IMR-90 (cell line): ENCODE measurements around the gene MCUR1. TPM values are rescaled to one million over a fixed set of nuclear protein-coding genes. Genes with fewer than 3 reads are reported as not detected.
A peak's percentile ranks its signal among the peaks of the same experiment; 100 is the strongest.

ENCODE experiments used
- ATAC-seq: fragments of 200-7000 bp; cut with Tn5 transposase; 2 replicates; pipeline ENCODE4 v1.9.1; 2020; ENCODE audit warnings: low read depth, mild to moderate bottlenecking, moderate library complexity
- BruUV-seq: library from RNA; stranded (reverse); fragments of 400-500 nt; replicated peaks from 2 replicates; lab custom pipeline; 2021; lab: Mats Ljungman, UMichigan
- CTCF ChIA-PET: fragments of 300-600 bp; formaldehyde crosslinking; extraction: SDS; loops from one replicate; lab custom pipeline; 2021; ENCODE audit warnings: antibody characterized with exemption; lab: Yijun Ruan, JAX
- POLR2A ChIA-PET: fragments of 300-600 bp; sonication (Branson Sonifier 250); formaldehyde crosslinking; loops from one replicate; lab custom pipeline; 2022; ENCODE audit warnings: antibody characterized with exemption; ENCODE audit not compliant: unreplicated experiment; lab: Charles Lee
- DNase-seq: peaks from one replicate; pipeline ENCODE4 v3.0.0; 2013
- H2AFZ ChIP-seq: replicated peaks from 2 replicates; pipeline ENCODE3; 2013; ENCODE audit warnings: low read length, mild to moderate bottlenecking; ENCODE audit not compliant: poor library complexity
- H2AK5ac ChIP-seq: 2 replicates; pipeline ENCODE4 v1.6.1; 2013; ENCODE audit warnings: low read depth, low read length, inconsistent platforms
- H2AK9ac ChIP-seq: replicated peaks from 2 replicates; pipeline ENCODE3; 2013; ENCODE audit warnings: mild to moderate bottlenecking, low read depth, low read length, moderate library complexity; ENCODE audit not compliant: poor library complexity
- H2BK120ac ChIP-seq: 2 replicates; pipeline ENCODE4 v1.6.1; 2013; ENCODE audit warnings: low read depth, low read length, inconsistent platforms
- H2BK15ac ChIP-seq: 3 replicates; pipeline ENCODE4 v1.6.1; 2013; ENCODE audit warnings: low read depth, low read length, inconsistent platforms
- H2BK20ac ChIP-seq: 2 replicates; pipeline ENCODE4 v1.6.1; 2013; ENCODE audit warnings: low read depth, mild to moderate bottlenecking, inconsistent platforms, low read length, moderate library complexity
- H2BK5ac ChIP-seq: 2 replicates; pipeline ENCODE4 v1.6.1; 2013; ENCODE audit warnings: mild to moderate bottlenecking, low read depth, low read length, inconsistent platforms; ENCODE audit not compliant: poor library complexity, severe bottlenecking
- H3K14ac ChIP-seq: replicated peaks from 2 replicates; pipeline ENCODE4 v1.6.1; 2013; ENCODE audit warnings: low read depth, low read length, inconsistent platforms
- H3K18ac ChIP-seq: 2 replicates; pipeline ENCODE4 v1.6.1; 2013; ENCODE audit warnings: low read depth, low read length, control low read depth
- H3K23ac ChIP-seq: 2 replicates; pipeline ENCODE4 v1.6.1; 2013; ENCODE audit warnings: low read depth, low read length, inconsistent platforms
- H3K27ac ChIP-seq: 2 replicates; pipeline ENCODE4 v1.5.1; 2013; ENCODE audit warnings: mild to moderate bottlenecking, control low read depth, low read length; ENCODE audit not compliant: insufficient read depth
- H3K27me3 ChIP-seq: 2 replicates; pipeline ENCODE4 v1.6.1; 2013; ENCODE audit warnings: low read length; ENCODE audit not compliant: control insufficient read depth, insufficient read depth
- H3K36me3 ChIP-seq: 2 replicates; pipeline ENCODE4 v1.6.1; 2013; ENCODE audit warnings: low read length, mixed read lengths; ENCODE audit not compliant: control insufficient read depth, insufficient read depth
- H3K4ac ChIP-seq: 2 replicates; pipeline ENCODE4 v1.6.1; 2013; ENCODE audit warnings: low read depth, low read length, inconsistent platforms
- H3K4me1 ChIP-seq: 2 replicates; pipeline ENCODE4 v1.6.1; 2013; ENCODE audit warnings: low read length, mixed read lengths; ENCODE audit not compliant: control insufficient read depth, insufficient read depth
- H3K4me2 ChIP-seq: 2 replicates; pipeline ENCODE4 v1.6.1; 2013; ENCODE audit warnings: low read depth, mild to moderate bottlenecking, control low read depth, low read length, moderate library complexity
- H3K4me3 ChIP-seq: 2 replicates; pipeline ENCODE4 v1.5.1; 2013; ENCODE audit warnings: low read depth, mild to moderate bottlenecking, control low read depth, low read length, moderate library complexity; ENCODE audit not compliant: insufficient read depth
- H3K56ac ChIP-seq: 2 replicates; pipeline ENCODE4 v1.6.1; 2013; ENCODE audit warnings: low read length, inconsistent platforms; ENCODE audit not compliant: insufficient read depth; ENCODE audit errors: extremely low read depth
- H3K79me1 ChIP-seq, 2 experiments: 2 replicates each; pipeline ENCODE4 v1.6.1; 2013; ENCODE audit warnings: low read length in 2 of 2, inconsistent platforms in 1 of 2, low read depth in 1 of 2
- H3K9ac ChIP-seq: 2 replicates; pipeline ENCODE4 v1.6.1; 2013; ENCODE audit warnings: low read depth, low read length, control low read depth
- H3K9me1 ChIP-seq: 2 replicates; pipeline ENCODE4 v1.6.1; 2013; ENCODE audit warnings: low read length, inconsistent platforms; ENCODE audit not compliant: insufficient read depth
- H3K9me3 ChIP-seq: 2 replicates; pipeline ENCODE4 v1.6.1; 2013; ENCODE audit warnings: low read length; ENCODE audit not compliant: control insufficient read depth, insufficient read depth
- H4K20me1 ChIP-seq: 2 replicates; pipeline ENCODE4 v1.6.1; 2013; ENCODE audit warnings: low read length, inconsistent platforms; ENCODE audit not compliant: insufficient read depth
- H4K5ac ChIP-seq: 2 replicates; pipeline ENCODE4 v1.6.1; 2013; ENCODE audit warnings: mild to moderate bottlenecking, low read depth, low read length, control low read depth
- H4K8ac ChIP-seq, 2 experiments: 2 replicates each; pipeline ENCODE4 v1.6.1; 2013; ENCODE audit warnings: low read depth in 2 of 2, low read length in 2 of 2, control low read depth in 1 of 2, inconsistent platforms in 1 of 2
- H4K91ac ChIP-seq: 2 replicates; pipeline ENCODE4 v1.6.1; 2013; ENCODE audit warnings: low read depth, low read length, inconsistent platforms; ENCODE audit not compliant: insufficient read depth
- BHLHE40 ChIP-seq: fragments of 150-350 bp; IDR thresholded peaks from 2 replicates; pipeline ENCODE4 v1.6.1; 2016; ENCODE audit warnings: mild to moderate bottlenecking, low read depth, low read length
- CTCF ChIP-seq: conservative IDR thresholded peaks from 2 replicates; pipeline ENCODE4 v1.5.1; 2012; ENCODE audit warnings: mild to moderate bottlenecking, low read depth, low read length, improper control_type of control experiment
- RCOR1 ChIP-seq: IDR thresholded peaks from 2 replicates; pipeline ENCODE4 v1.6.1; 2012; ENCODE audit warnings: mild to moderate bottlenecking, low read length, improper control_type of control experiment; ENCODE audit not compliant: insufficient replicate concordance
- USF2 ChIP-seq: fragments of 150-350 bp; IDR thresholded peaks from 2 replicates; pipeline ENCODE4 v1.6.1; 2017; ENCODE audit warnings: mild to moderate bottlenecking, antibody characterized with exemption, low read length, low read depth
- WGBS, 2 experiments: methylation state at CpG; one replicate each; pipeline versions ENCODE4 v1.1.5 to v1.1.7; 2013; ENCODE audit warnings: missing lambda C conversion rate in 2 of 2; ENCODE audit not compliant: insufficient read length in 1 of 2; ENCODE audit errors: extremely low coverage in 2 of 2; 5-methylcytosine and 5-hydroxymethylcytosine counted together
- dilution Hi-C: fragments of 300-500 bp; cut with HindIII; formaldehyde crosslinking; loops from one replicate; pipeline ENCODE4 v1.14.3; 2018; ENCODE audit warnings: low sequenced_read_pairs; ENCODE audit not compliant: unreplicated experiment
- in situ Hi-C: fragments of 300-500 bp; cut with MboI; formaldehyde crosslinking; loops from 3 replicates; pipeline ENCODE4 v1.14.3; 2019; ENCODE audit warnings: low sequenced_read_pairs, inconsistent platforms, mixed read lengths
- intact Hi-C: fragments of 100-400 bp; cut with micrococcal nuclease; formaldehyde crosslinking; loops from 2 replicates; pipeline ENCODE4 v1.10.0; 2022
- polyA plus RNA-seq, 3 experiments: library from polyadenylated mRNA; depleted of rRNA; stranded (reverse); fragments of >200 nt; gene quantifications; 2 replicates each; pipeline ENCODE4 v1.2.3, GENCODE V29; 2012; ENCODE audit warnings: low replicate concordance in 1 of 3
- total RNA-seq: library from RNA; depleted of rRNA; stranded (reverse); fragments of >200 nt; gene quantifications from 2 replicates; pipeline ENCODE4 v1.2.3, GENCODE V29; 2012

Gene MCUR1
- total and polyA plus RNA-seq, 2 of the 4 experiments (the other 2 are of a cell fraction), result 4.1 to 6.5 TPM

GRCh38 chr6:13763740-13764381 is 50.5 kb downstream of the MCUR1 start:
- no peaks in the 10 kb centered on the region for H3K36me3 ChIP-seq
- no peak overlapping the region for H3K4me3 ChIP-seq
- no peak overlapping the region for H3K9ac ChIP-seq
- no peak overlapping the region; the same call in 1 of the 2 replicates for H2AK5ac ChIP-seq
- H4K91ac ChIP-seq, result no peak overlapping the region
- no peak overlapping the region for H4K8ac ChIP-seq
- H3K9me1 ChIP-seq, result 0 out of 2 replicates have a peak, but pooled peaks cover 2% of the 10 kb centered on the region
- H2BK20ac ChIP-seq, result 0 out of 2 replicates have a peak overlapping the region, but pooled peaks have one; percentile 29
- ATAC-seq (no peak), DNase-seq (no peak)
- H3K14ac ChIP-seq, result no peak overlapping the region
- no peak overlapping the region for H3K27ac ChIP-seq
- ChIA-PET POLR2A (no interaction called here), CTCF (interaction anchor here (0.6 kb wide), 1 partner anchor 56 kb away, joined by 5 read pairs; no protein-coding TSS in a partner anchor)
- H2BK15ac ChIP-seq, result no peak overlapping the region
- 90% methylated on average over 2 of the region's 5 CpGs; no CpG with 5 or more reads in 1 of the 2 experiments for WGBS, 2 experiments
- dilution Hi-C loops (no loop called here), intact Hi-C loops (loop anchor here (2.0 kb wide), 1 partner anchor 149 kb away; the partner anchor contains the start of gene NOL7), in situ Hi-C loops (no loop called here)
- no peak overlapping the region for H3K23ac ChIP-seq
- peaks cover 4% of the 10 kb centered on the region for H3K4me1 ChIP-seq
- no peak overlapping the region for H2AFZ ChIP-seq
- no peaks in the 10 kb centered on the region for H3K27me3 ChIP-seq
- BruUV-seq, result no TSS peak
- no peak overlapping the region for H2BK120ac ChIP-seq
- H3K4me2 ChIP-seq, result no peak overlapping the region
- H2BK5ac ChIP-seq, result no peak overlapping the region
- no peaks in the 10 kb centered on the region for H4K20me1 ChIP-seq
- H3K56ac ChIP-seq, result no peak overlapping the region
- TF ChIP-seq USF2 (no peak), CTCF (no peak), RCOR1 (no peak), BHLHE40 (no peak)
- no peaks in the 10 kb centered on the region for H3K9me3 ChIP-seq
- H4K5ac ChIP-seq, result no peak overlapping the region
- no peak overlapping the region for H3K4ac ChIP-seq
- H2AK9ac ChIP-seq, result no peak overlapping the region
- H3K79me1 ChIP-seq, result no peaks in the 10 kb centered on the region
- H3K18ac ChIP-seq, result no peak overlapping the region
